HepG2 (cell line): ENCODE measurements around the gene APPBP2. TPM values are rescaled to one million over a fixed set of nuclear protein-coding genes. Genes with fewer than 3 reads are reported as not detected.
A peak's percentile ranks its signal among the peaks of the same experiment; 100 is the strongest.

Source experiments
- ARNT2 ChIP-seq: sonication (generic); formaldehyde crosslinking; IDR thresholded peaks from 2 replicates; pipeline ENCODE4 v1.8.0; 2022; ENCODE audit warnings: mild to moderate bottlenecking, low read depth, missing genetic modification reagents, moderate library complexity
- DNMT1 ChIP-seq: sonication (generic); formaldehyde crosslinking; IDR thresholded peaks from 2 replicates; pipeline ENCODE4 v1.5.1; 2020; ENCODE audit warnings: mild to moderate bottlenecking, missing genetic modification reagents
- ELF3 ChIP-seq: IDR thresholded peaks from 2 replicates; pipeline ENCODE4 v1.6.1; 2016; ENCODE audit warnings: missing genetic modification reagents, missing compliant biosample characterization
- MAFK ChIP-seq, 2 experiments: IDR thresholded peaks in 1 of 2; conservative IDR thresholded peaks in 1 of 2; 2 replicates each; pipeline ENCODE4 v1.6.1; 2011; ENCODE audit warnings: improper control_type of control experiment in 2 of 2, low read length in 2 of 2
- TEAD2 ChIP-seq: sonication (generic); formaldehyde crosslinking; IDR thresholded peaks from 2 replicates; pipeline ENCODE4 v1.9.0; 2021; ENCODE audit warnings: missing genetic modification reagents
- ZFY ChIP-seq: sonication (generic); formaldehyde crosslinking; IDR thresholded peaks from 2 replicates; pipeline ENCODE4 v1.4.0; 2020; ENCODE audit warnings: missing genetic modification reagents
- ZNF615 ChIP-seq: sonication (generic); formaldehyde crosslinking; IDR thresholded peaks from 2 replicates; pipeline ENCODE4 v1.5.0; 2020; ENCODE audit warnings: mild to moderate bottlenecking, missing genetic modification reagents, borderline replicate concordance
- polyA plus RNA-seq, 8 experiments: library from polyadenylated mRNA; depleted of rRNA in 3 of 8; stranded (reverse) in 7 of 8; unstranded in 1 of 8; fragments of >200 nt; fragmentation: Illumina TruSeq in 4 of 8; extraction: Trizol in 4 of 8; gene quantifications; 2 replicates each; pipeline versions ENCODE4 v1.2.1 to v1.2.3, GENCODE V29; 2011 to 2016; ENCODE audit warnings: low read depth in 4 of 8, missing spikeins in 1 of 8, mixed read lengths in 1 of 8; ENCODE audit not compliant: insufficient read depth in 1 of 8
- total RNA-seq, 5 experiments: library from RNA; depleted of rRNA; stranded (reverse); fragments of >200 nt; fragmentation: Illumina TruSeq; extraction: Trizol; gene quantifications; 2 replicates each; pipeline ENCODE4 v1.2.3, GENCODE V29; 2016; ENCODE audit warnings: low read depth in 1 of 5
- TF ChIP-seq, protein P1 (sequence below): sonication (generic); formaldehyde crosslinking; IDR thresholded peaks from 2 replicates; pipeline ENCODE4 v1.8.1; 2022; ENCODE audit warnings: low read depth, mild to moderate bottlenecking, missing genetic modification reagents
- TF ChIP-seq, protein P2 (sequence below): IDR thresholded peaks from 2 replicates; pipeline ENCODE4 v1.6.1; 2016; ENCODE audit warnings: low read depth, missing genetic modification reagents, missing compliant biosample characterization
- TF ChIP-seq, protein P3 (sequence below): sonication (generic); formaldehyde crosslinking; IDR thresholded peaks from 2 replicates; pipeline ENCODE4 v1.4.0; 2020; ENCODE audit warnings: missing genetic modification reagents, mild to moderate bottlenecking, borderline replicate concordance
- TF ChIP-seq, protein P4 (sequence below): sonication (generic); formaldehyde crosslinking; IDR thresholded peaks from 2 replicates; pipeline ENCODE4 v1.4.0; 2020; ENCODE audit warnings: missing genetic modification reagents

Gene APPBP2
- total and polyA plus RNA-seq, 2 of the 13 experiments (the other 11 are each of a cell fraction or from before 2014, with no cell fraction given), result 17.5 to 45.8 TPM

DNA sequence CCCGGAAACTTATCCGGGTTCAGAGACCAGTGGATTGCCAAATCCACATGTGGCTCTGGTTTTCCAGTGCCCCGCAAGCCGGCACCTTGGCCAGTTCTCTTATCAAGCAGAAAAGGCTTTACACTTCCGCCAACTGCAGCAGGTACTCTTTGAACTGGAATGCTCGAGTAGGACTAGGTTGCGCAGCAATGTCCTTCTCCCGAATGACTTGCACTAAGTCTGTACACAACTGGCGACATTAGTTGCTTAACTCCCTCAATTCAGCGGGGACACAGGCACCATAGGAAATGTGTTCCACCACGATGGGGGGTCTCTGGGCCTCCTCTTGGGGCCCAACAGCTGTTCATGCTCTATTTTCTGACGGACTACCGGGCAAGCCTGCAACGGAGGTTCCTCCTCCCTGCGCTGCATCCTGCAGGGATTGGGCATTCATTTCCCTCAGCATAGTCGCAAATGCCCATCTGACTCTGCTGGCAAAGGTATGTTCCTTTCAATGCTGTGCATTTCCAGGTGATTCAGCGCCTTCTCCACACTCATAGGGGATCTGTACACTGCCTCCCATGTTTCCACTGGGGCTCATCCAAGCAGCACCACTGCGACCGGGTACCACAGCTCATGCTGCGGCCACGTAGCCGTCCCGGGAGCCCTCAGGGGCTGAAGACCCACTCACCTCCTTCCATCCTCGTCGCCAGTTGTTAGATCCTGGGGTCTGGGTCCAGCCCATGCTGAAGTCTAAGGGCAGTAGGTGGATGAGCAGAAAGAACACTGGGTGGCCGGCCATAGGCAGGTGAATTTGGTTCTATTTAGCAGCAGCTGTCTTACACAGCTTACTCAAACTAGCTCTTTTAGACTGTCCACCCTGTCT, 34.2 kb upstream of the APPBP2 start (continued):
- TF ChIP-seq, protein P1, sequence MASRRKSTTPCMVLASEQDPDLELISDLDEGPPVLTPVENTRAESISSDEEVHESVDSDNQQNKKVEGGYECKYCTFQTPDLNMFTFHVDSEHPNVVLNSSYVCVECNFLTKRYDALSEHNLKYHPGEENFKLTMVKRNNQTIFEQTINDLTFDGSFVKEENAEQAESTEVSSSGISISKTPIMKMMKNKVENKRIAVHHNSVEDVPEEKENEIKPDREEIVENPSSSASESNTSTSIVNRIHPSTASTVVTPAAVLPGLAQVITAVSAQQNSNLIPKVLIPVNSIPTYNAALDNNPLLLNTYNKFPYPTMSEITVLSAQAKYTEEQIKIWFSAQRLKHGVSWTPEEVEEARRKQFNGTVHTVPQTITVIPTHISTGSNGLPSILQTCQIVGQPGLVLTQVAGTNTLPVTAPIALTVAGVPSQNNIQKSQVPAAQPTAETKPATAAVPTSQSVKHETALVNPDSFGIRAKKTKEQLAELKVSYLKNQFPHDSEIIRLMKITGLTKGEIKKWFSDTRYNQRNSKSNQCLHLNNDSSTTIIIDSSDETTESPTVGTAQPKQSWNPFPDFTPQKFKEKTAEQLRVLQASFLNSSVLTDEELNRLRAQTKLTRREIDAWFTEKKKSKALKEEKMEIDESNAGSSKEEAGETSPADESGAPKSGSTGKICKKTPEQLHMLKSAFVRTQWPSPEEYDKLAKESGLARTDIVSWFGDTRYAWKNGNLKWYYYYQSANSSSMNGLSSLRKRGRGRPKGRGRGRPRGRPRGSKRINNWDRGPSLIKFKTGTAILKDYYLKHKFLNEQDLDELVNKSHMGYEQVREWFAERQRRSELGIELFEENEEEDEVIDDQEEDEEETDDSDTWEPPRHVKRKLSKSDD (CRISPR knock-in tag), result peak; percentile 83; the same call in 1 of the 2 replicates
- TF ChIP-seq ZNF615 (no peak), ZFY (CRISPR knock-in tag) (peak; percentile 65), ELF3 (CRISPR knock-in tag) (peak; percentile 97), DNMT1 (CRISPR knock-in tag) (0 out of 2 replicates have a peak, but pooled peaks have one; percentile 63), MAFK (conservative IDR thresholded peaks at IDR 0.05 in 1 of 2, IDR thresholded peaks at IDR 0.05 in 1 of 2; ENCODE audit: low read length in 2 of 2) (peak; percentile 6 to 9; a peak in 1 of 4 replicates), TEAD2 (CRISPR knock-in tag) (no peak), ARNT2 (CRISPR knock-in tag) (peak; percentile 27; the same call in 1 of the 2 replicates)
- TF ChIP-seq, protein P2, sequence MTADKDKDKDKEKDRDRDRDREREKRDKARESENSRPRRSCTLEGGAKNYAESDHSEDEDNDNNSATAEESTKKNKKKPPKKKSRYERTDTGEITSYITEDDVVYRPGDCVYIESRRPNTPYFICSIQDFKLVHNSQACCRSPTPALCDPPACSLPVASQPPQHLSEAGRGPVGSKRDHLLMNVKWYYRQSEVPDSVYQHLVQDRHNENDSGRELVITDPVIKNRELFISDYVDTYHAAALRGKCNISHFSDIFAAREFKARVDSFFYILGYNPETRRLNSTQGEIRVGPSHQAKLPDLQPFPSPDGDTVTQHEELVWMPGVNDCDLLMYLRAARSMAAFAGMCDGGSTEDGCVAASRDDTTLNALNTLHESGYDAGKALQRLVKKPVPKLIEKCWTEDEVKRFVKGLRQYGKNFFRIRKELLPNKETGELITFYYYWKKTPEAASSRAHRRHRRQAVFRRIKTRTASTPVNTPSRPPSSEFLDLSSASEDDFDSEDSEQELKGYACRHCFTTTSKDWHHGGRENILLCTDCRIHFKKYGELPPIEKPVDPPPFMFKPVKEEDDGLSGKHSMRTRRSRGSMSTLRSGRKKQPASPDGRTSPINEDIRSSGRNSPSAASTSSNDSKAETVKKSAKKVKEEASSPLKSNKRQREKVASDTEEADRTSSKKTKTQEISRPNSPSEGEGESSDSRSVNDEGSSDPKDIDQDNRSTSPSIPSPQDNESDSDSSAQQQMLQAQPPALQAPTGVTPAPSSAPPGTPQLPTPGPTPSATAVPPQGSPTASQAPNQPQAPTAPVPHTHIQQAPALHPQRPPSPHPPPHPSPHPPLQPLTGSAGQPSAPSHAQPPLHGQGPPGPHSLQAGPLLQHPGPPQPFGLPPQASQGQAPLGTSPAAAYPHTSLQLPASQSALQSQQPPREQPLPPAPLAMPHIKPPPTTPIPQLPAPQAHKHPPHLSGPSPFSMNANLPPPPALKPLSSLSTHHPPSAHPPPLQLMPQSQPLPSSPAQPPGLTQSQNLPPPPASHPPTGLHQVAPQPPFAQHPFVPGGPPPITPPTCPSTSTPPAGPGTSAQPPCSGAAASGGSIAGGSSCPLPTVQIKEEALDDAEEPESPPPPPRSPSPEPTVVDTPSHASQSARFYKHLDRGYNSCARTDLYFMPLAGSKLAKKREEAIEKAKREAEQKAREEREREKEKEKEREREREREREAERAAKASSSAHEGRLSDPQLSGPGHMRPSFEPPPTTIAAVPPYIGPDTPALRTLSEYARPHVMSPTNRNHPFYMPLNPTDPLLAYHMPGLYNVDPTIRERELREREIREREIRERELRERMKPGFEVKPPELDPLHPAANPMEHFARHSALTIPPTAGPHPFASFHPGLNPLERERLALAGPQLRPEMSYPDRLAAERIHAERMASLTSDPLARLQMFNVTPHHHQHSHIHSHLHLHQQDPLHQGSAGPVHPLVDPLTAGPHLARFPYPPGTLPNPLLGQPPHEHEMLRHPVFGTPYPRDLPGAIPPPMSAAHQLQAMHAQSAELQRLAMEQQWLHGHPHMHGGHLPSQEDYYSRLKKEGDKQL (CRISPR knock-in tag), result no peak
- TF ChIP-seq, protein P3, sequence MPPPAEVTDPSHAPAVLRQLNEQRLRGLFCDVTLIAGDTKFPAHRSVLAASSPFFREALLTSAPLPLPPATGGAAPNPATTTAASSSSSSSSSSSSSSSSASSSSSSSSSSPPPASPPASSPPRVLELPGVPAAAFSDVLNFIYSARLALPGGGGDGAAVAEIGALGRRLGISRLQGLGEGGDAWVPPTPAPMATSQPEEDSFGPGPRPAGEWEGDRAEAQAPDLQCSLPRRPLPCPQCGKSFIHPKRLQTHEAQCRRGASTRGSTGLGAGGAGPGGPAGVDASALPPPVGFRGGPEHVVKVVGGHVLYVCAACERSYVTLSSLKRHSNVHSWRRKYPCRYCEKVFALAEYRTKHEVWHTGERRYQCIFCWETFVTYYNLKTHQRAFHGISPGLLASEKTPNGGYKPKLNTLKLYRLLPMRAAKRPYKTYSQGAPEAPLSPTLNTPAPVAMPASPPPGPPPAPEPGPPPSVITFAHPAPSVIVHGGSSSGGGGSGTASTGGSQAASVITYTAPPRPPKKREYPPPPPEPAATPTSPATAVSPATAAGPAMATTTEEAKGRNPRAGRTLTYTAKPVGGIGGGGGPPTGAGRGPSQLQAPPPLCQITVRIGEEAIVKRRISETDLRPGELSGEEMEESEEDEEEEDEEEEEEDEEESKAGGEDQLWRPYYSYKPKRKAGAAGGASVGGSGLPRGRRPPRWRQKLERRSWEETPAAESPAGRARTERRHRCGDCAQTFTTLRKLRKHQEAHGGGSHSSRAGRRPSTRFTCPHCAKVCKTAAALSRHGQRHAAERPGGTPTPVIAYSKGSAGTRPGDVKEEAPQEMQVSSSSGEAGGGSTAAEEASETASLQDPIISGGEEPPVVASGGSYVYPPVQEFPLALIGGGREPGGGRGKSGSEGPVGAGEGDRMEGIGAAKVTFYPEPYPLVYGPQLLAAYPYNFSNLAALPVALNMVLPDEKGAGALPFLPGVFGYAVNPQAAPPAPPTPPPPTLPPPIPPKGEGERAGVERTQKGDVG (CRISPR knock-in tag), result peak; percentile 72; the same call in 1 of the 2 replicates
- TF ChIP-seq, protein P4, sequence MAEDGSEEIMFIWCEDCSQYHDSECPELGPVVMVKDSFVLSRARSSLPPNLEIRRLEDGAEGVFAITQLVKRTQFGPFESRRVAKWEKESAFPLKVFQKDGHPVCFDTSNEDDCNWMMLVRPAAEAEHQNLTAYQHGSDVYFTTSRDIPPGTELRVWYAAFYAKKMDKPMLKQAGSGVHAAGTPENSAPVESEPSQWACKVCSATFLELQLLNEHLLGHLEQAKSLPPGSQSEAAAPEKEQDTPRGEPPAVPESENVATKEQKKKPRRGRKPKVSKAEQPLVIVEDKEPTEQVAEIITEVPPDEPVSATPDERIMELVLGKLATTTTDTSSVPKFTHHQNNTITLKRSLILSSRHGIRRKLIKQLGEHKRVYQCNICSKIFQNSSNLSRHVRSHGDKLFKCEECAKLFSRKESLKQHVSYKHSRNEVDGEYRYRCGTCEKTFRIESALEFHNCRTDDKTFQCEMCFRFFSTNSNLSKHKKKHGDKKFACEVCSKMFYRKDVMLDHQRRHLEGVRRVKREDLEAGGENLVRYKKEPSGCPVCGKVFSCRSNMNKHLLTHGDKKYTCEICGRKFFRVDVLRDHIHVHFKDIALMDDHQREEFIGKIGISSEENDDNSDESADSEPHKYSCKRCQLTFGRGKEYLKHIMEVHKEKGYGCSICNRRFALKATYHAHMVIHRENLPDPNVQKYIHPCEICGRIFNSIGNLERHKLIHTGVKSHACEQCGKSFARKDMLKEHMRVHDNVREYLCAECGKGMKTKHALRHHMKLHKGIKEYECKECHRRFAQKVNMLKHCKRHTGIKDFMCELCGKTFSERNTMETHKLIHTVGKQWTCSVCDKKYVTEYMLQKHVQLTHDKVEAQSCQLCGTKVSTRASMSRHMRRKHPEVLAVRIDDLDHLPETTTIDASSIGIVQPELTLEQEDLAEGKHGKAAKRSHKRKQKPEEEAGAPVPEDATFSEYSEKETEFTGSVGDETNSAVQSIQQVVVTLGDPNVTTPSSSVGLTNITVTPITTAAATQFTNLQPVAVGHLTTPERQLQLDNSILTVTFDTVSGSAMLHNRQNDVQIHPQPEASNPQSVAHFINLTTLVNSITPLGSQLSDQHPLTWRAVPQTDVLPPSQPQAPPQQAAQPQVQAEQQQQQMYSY (CRISPR knock-in tag), result 0 out of 2 replicates have a peak, but pooled peaks have one; percentile 48
